ENCODE measurements around the gene AAGAB.

Gene AAGAB

GRCh38 chr15:67225336-67225735, 29.1 kb downstream of the AAGAB start:
- TF ChIP-seq POLR2AphosphoS5 (IDR thresholded peaks at IDR 0.05; ENCODE audit: low read depth) = no peak
- no peak for TF ChIP-seq REST (IDR thresholded peaks at IDR 0.05; ENCODE audit: insufficient replicate concordance, low read depth)
- no peak for TF ChIP-seq CTCF (IDR thresholded peaks at IDR 0.05; ENCODE audit: insufficient read depth, low read length)
- TF ChIP-seq SPI1 (IDR thresholded peaks at IDR 0.05; ENCODE audit: borderline replicate concordance, low read depth) = no peak
- no peak for TF ChIP-seq GABPA (IDR thresholded peaks at IDR 0.05; ENCODE audit: low read depth)
- no peak overlapping the region for H3K27ac ChIP-seq (replicated peaks)
- DNase-seq (ENCODE audit: low read depth in 1 of 2, low spot score in 1 of 2) = no peak
- no peak overlapping the region for H3K4me3 ChIP-seq (replicated peaks; ENCODE audit: insufficient read depth, low read length)
- H3K27me3 ChIP-seq (ENCODE audit: insufficient read depth, poor library complexity, severe bottlenecking) = no peaks in the 10 kb centered on the region

- TF ChIP-seq SPI1 (IDR thresholded peaks at IDR 0.05; ENCODE audit: borderline replicate concordance, low read depth) (no peak), POLR2AphosphoS5 (IDR thresholded peaks at IDR 0.05; ENCODE audit: low read depth) (no peak), REST (IDR thresholded peaks at IDR 0.05; ENCODE audit: insufficient replicate concordance, low read depth) (no peak), CTCF (IDR thresholded peaks at IDR 0.05; ENCODE audit: insufficient read depth, low read length) (no peak), GABPA (IDR thresholded peaks at IDR 0.05; ENCODE audit: low read depth) (no peak)
- H3K27me3 ChIP-seq (ENCODE audit: insufficient read depth, poor library complexity, severe bottlenecking) = no peaks in the 10 kb centered on the region
- no peak for DNase-seq (ENCODE audit: low read depth in 1 of 2, low spot score in 1 of 2)
- H3K4me3 ChIP-seq (replicated peaks; ENCODE audit: insufficient read depth, low read length) = no peak overlapping the region
- H3K27ac ChIP-seq (replicated peaks) = no peak overlapping the region
These were observed 29.6 kb downstream of the AAGAB start for GRCh38 chr15:67224889-67225288.

- no peak for TF ChIP-seq CTCF (IDR thresholded peaks at IDR 0.05; ENCODE audit: insufficient read depth, low read length)
- no peak for TF ChIP-seq POLR2AphosphoS5 (IDR thresholded peaks at IDR 0.05; ENCODE audit: low read depth)
- TF ChIP-seq SPI1 (IDR thresholded peaks at IDR 0.05; ENCODE audit: borderline replicate concordance, low read depth) = no peak
- TF ChIP-seq GABPA (IDR thresholded peaks at IDR 0.05; ENCODE audit: low read depth) = no peak
- TF ChIP-seq REST (IDR thresholded peaks at IDR 0.05; ENCODE audit: insufficient replicate concordance, low read depth) = no peak
- Histone ChIP-seq H3K27ac (replicated peaks) (no peak overlapping the region), H3K27me3 (ENCODE audit: insufficient read depth, poor library complexity, severe bottlenecking) (no peaks in the 10 kb centered on the region), H3K4me3 (replicated peaks; ENCODE audit: insufficient read depth, low read length) (no peak overlapping the region)
- DNase-seq (ENCODE audit: low read depth in 1 of 2, low spot score in 1 of 2) = no peak
These were observed 35.2 kb downstream of the AAGAB start for GRCh38 chr15:67219288-67219687.

Measured in HL-60 (cell line).